ENCODE results near the gene CR1. TPM values are rescaled to one million over a fixed set of nuclear protein-coding genes. Genes with fewer than 3 reads are reported as not detected.
A peak's percentile ranks its signal among the peaks of the same experiment; 100 is the strongest.

The CR1 gene
- total and polyA plus RNA-seq, 9 donors = 0.25 to 5.8 (median 1.2) TPM

DNA sequence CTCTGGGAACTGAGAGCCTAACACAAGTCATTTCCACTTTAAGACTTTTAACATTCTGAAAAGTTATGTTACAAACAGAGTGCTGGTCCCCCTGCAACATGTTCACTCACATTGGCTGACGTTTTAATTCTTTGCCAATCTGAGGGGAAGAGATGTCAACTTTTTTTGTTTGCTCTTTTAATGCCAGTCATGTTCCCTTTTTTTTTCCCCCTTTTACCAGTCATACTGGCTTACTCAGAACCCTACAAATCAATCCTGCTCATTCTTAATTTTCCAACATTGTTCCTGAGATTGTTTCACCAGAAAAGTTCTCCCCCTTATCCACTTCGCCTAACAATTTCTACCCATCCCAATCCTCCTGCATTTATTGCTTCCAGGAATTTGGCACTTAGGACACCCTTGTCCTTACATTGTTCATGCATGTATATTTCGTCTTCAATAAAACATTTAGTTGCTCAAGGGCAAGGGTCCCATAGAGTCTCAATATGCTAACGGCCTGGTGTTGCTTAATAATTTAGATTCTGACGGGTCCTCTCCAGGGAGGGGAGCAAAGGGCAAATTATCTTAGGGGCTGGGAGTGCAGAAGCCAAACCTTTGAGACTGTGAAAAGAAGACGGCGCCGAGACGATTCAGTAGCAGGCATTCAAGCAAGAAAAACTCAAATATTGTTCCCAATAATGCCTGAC lies 148.4 kb downstream of the CR1 start:
- WGBS, 3 donors = 17 to 38% (median 21%) methylated on average over 9 of the region's 9 CpGs
- H3K9me3 ChIP-seq = no peaks in the 10 kb centered on the region
- H3K27ac ChIP-seq = no peak overlapping the region
- no peaks in the 10 kb centered on the region for H3K36me3 ChIP-seq
- peaks cover 3% of the 10 kb centered on the region for H3K4me1 ChIP-seq (ENCODE audit: insufficient read depth)
- intact Hi-C loops (cut with DNase I) = loop anchor here in 1 of 4 donors (10.0 kb wide), 1 partner anchor 150 kb away; no protein-coding TSS in a partner anchor
- no peak for TF ChIP-seq CTCF (IDR thresholded peaks at IDR 0.05)
- TF ChIP-seq EP300 (IDR thresholded peaks at IDR 0.05) = no peak
- no peak for TF ChIP-seq POLR2A (IDR thresholded peaks at IDR 0.05)
- no peaks in the 10 kb centered on the region for H3K27me3 ChIP-seq
- peak overlapping the region; percentile 35 for H3K4me3 ChIP-seq
- no peak for DNase-seq

DNA sequence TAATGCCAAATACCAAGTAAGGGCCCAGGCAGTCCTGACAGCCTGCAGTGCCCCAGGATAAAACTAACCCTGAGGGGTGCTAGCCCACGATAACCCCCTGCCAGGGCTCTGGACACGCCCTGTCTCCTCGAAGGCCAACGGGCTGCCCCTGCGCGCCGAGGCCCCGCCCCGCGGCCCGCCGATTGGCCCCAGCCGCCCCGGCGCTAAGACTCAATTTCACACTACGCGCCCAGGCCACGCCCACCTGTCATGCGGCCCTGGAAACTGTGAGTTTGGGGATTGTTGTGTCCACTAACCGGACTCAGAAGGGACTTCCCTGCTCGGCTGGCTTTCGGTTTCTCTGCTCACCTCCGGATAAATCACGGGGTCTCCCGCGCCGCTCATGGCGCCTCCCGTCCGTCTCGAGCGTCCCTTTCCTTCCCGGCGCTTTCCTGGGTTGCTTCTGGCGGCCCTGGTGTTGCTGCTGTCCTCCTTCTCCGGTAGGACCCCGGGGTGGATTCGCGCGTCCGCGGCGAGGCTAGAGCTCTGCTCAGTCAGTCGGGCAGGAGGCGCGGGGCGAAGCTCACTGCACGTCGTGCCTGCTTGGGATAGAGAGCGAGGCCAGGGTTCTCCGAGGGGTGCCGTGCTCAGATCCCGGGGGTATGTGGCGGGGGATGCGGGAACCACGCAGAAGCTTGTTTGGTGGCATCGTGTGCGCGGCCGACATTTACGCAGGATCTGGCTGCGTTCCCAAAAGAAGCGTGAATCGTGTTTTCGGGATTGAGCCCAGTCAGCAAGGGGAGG lies 149.1 kb downstream of the CR1 start, which contains the start of gene CR1L:
Gene CR1L, plus strand, starts transcription at position 282 of the 783 bp plus-strand sequence. Its CDS starts 101 bp downstream, at position 383.
- H3K9me3 ChIP-seq = no peaks in the 10 kb centered on the region
- H3K4me1 ChIP-seq (ENCODE audit: insufficient read depth) = peaks cover 3% of the 10 kb centered on the region
- WGBS, 3 donors = 3 to 7% (median 5%) methylated on average over 64 to 65 of the region's 65 CpGs
- no peak for TF ChIP-seq EP300 (IDR thresholded peaks at IDR 0.05)
- no peak for TF ChIP-seq CTCF (IDR thresholded peaks at IDR 0.05)
- no peak for TF ChIP-seq POLR2A (IDR thresholded peaks at IDR 0.05)
- no peaks in the 10 kb centered on the region for H3K36me3 ChIP-seq
- DNase-seq = peak; percentile 50 to 81 (median 69)
- no peaks in the 10 kb centered on the region for H3K27me3 ChIP-seq
- intact Hi-C loops (cut with DNase I) = loop anchor here in 1 of 4 donors (10.0 kb wide), 1 partner anchor 150 kb away; no protein-coding TSS in a partner anchor
- H3K27ac ChIP-seq = no peak within 1 kb of the TSS
- peak within 1 kb of the TSS; percentile 35 for H3K4me3 ChIP-seq

GRCh38 chr1:207645635-207646081 lies 149.7 kb downstream of the CR1 start:
- H3K4me3 ChIP-seq = no peak overlapping the region
- H3K27ac ChIP-seq = no peak overlapping the region
- no peaks in the 10 kb centered on the region for H3K9me3 ChIP-seq
- intact Hi-C loops (cut with DNase I) = loop anchor here in 1 of 4 donors (10.0 kb wide), 1 partner anchor 149 kb away; no protein-coding TSS in a partner anchor
- 77 to 86% (median 78%) methylated on average over 17 of the region's 17 CpGs for WGBS, 3 donors
- DNase-seq = peak in 1 of 5 donors; percentile 14
- peaks cover 3% of the 10 kb centered on the region for H3K4me1 ChIP-seq (ENCODE audit: insufficient read depth)
- H3K27me3 ChIP-seq = no peaks in the 10 kb centered on the region
- no peaks in the 10 kb centered on the region for H3K36me3 ChIP-seq
- TF ChIP-seq POLR2A (IDR thresholded peaks at IDR 0.05) (no peak), EP300 (IDR thresholded peaks at IDR 0.05) (no peak), CTCF (IDR thresholded peaks at IDR 0.05) (no peak)

GRCh38 chr1:207646171-207646570 lies 150.2 kb downstream of the CR1 start:
- no peak overlapping the region for H3K4me3 ChIP-seq
- H3K4me1 ChIP-seq (ENCODE audit: insufficient read depth) = peaks cover 3% of the 10 kb centered on the region
- TF ChIP-seq EP300 (IDR thresholded peaks at IDR 0.05) = no peak
- no peak for TF ChIP-seq POLR2A (IDR thresholded peaks at IDR 0.05)
- TF ChIP-seq CTCF (IDR thresholded peaks at IDR 0.05) = no peak
- H3K27me3 ChIP-seq = no peaks in the 10 kb centered on the region
- H3K36me3 ChIP-seq = no peaks in the 10 kb centered on the region
- intact Hi-C loops (cut with DNase I) = loop anchor here in 1 of 4 donors (10.0 kb wide), 1 partner anchor 149 kb away; no protein-coding TSS in a partner anchor
- no peaks in the 10 kb centered on the region for H3K9me3 ChIP-seq
- DNase-seq = no peak
- no peak overlapping the region for H3K27ac ChIP-seq

Measured in ovary (tissue), 9 donors.